GM06990 (cell line): ENCODE measurements around the gene ADGRL2.

ENCODE experiments used
- DNase-seq: peaks from one replicate; pipeline ENCODE4 v3.0.0-alpha.2; 2011; ENCODE audit not compliant: insufficient read length; ENCODE audit errors: extremely low read depth
- H3K27me3 ChIP-seq: replicated peaks from 2 replicates; pipeline ENCODE4 v1.6.0; 2011; ENCODE audit warnings: low read length; ENCODE audit not compliant: control insufficient read depth, insufficient read depth
- H3K36me3 ChIP-seq: 2 replicates; pipeline ENCODE4 v1.5.1; 2011; ENCODE audit warnings: low read length; ENCODE audit not compliant: control insufficient read depth, insufficient read depth
- H3K4me3 ChIP-seq: replicated peaks from 2 replicates; pipeline ENCODE4 v1.5.1; 2011; ENCODE audit warnings: low read depth, mild to moderate bottlenecking, control low read depth, low read length
- TF ChIP-seq, protein P1 (sequence below): IDR thresholded peaks from 2 replicates; pipeline ENCODE4 v1.5.1; 2011; ENCODE audit warnings: low read length, control low read depth, mild to moderate bottlenecking, inconsistent platforms; ENCODE audit not compliant: insufficient read depth, poor library complexity, severe bottlenecking

Gene ADGRL2

DNA sequence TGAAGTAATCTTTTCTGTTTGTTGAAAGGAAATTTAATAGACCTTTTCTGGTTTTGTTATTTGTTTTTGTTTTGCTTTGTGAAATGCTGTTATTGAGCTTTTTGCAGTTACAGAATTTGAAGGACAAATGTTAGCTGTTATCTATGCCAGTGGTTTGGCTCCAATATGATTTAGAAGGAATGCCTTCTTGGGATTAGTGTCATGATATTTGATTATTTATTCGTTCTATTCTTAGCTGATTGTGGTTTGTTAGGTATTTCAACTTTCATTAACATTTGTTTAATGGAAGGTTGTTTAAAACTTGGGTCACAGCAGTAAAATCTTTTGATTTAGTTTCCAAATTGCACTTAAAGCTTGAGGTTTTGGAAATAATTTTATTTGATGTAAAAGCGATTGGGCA lies 33.5 kb downstream of the ADGRL2 start:
- DNase-seq = no peak
- no peaks in the 10 kb centered on the region for H3K36me3 ChIP-seq
- H3K4me3 ChIP-seq = no peak overlapping the region
- H3K27me3 ChIP-seq = no peaks in the 10 kb centered on the region
- TF ChIP-seq, protein P1, sequence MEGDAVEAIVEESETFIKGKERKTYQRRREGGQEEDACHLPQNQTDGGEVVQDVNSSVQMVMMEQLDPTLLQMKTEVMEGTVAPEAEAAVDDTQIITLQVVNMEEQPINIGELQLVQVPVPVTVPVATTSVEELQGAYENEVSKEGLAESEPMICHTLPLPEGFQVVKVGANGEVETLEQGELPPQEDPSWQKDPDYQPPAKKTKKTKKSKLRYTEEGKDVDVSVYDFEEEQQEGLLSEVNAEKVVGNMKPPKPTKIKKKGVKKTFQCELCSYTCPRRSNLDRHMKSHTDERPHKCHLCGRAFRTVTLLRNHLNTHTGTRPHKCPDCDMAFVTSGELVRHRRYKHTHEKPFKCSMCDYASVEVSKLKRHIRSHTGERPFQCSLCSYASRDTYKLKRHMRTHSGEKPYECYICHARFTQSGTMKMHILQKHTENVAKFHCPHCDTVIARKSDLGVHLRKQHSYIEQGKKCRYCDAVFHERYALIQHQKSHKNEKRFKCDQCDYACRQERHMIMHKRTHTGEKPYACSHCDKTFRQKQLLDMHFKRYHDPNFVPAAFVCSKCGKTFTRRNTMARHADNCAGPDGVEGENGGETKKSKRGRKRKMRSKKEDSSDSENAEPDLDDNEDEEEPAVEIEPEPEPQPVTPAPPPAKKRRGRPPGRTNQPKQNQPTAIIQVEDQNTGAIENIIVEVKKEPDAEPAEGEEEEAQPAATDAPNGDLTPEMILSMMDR = no peak

DNA sequence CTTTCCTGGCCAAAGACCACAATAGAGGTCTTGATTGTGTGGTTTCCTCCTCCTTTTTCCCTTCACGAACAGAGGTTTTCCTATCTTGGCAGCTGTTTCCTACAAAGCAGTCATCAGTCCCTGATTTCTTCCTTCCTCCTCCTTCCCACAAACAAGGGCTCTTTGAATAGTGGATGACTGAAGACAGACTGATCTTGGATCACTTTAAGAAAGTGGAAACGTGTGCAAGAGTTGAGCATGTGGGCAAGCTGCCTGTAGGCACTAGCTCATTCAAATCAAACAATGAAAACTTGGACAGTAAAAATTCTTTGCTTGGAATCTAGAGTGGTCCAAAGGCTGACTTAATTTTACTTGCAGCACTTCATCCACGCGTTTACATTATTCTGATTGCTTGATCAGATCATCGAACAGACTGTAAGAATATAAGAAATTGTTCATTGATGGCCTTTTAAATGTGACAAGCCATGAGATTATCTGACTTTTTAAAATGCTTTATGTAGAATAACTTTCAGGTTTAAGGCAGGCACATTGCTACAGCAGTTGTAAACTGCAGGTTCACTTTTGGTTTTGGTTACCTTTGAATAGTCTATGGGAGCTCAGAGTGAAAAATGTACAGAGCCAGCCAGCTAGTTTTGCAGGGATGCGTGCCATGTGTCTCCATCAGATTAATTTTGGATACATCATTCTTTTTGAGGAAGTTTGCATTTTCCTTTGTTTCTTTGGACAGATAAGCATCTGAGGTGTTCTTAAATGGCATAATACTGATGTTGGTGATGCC lies 34.4 kb downstream of the ADGRL2 start:
- TF ChIP-seq, protein P1 = no peak
- H3K27me3 ChIP-seq = no peaks in the 10 kb centered on the region
- no peak for DNase-seq
- H3K36me3 ChIP-seq = no peaks in the 10 kb centered on the region
- no peak overlapping the region for H3K4me3 ChIP-seq

DNA sequence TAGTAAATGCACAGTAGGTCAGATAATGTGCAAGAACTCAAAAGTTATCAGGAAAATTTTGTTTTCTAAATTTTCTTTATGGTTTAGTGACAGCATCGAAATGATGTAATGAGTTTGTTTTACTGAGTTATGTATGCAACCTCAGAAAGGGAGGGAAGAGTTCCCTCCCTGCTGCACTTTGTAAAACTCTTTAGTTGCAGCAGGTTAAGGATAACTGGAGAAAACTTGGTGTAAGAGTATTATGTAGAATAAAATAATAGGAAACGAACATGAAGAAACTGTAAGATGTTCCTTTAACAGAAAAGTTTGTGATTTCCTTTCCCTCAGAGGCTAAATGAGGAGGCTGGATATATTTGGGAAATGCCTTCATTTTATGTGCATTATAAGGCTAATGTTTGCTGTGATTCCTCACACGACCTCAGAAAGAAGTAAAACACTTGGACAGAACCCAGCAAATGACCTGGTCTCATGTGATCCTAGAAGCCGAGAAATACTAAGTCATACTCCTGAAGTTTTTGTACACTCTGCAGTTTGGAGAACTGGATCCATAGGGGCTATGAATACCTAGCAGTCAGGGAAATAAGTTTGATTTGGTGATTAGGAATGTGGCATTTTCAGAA lies 35.4 kb downstream of the ADGRL2 start:
- Histone ChIP-seq H3K4me3 (no peak overlapping the region), H3K36me3 (no peaks in the 10 kb centered on the region), H3K27me3 (no peaks in the 10 kb centered on the region)
- TF ChIP-seq, protein P1 = no peak
- DNase-seq = no peak

DNA sequence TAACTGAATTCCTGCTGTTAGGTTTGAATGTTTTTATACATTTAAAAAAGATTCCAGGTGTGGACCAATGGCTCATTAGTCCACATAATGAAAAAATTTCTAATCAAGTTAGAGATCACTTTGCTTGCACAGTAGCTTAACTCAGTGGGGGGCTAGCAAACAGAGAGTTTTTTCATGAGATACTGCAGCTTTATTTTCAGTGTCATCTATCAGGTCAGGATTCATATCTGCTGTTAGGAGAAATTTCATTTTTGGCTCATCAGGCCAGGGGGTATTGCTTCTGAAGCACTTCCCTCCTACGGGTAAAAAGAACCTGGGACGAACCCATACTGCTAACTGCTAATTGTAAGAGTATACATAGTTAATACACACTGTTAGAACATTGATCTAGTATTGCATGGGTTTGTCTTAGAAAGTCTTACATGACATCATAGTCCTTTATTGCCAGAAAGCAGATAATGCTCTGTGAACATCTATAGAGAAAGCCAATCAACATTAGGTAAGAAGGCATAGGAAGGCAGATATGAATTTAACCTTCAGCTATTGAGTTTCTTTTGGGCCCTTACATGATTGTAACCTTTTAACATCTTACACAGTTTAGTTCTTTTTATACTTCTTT lies 38.0 kb downstream of the ADGRL2 start:
- Histone ChIP-seq H3K36me3 (no peaks in the 10 kb centered on the region), H3K27me3 (no peaks in the 10 kb centered on the region), H3K4me3 (no peak overlapping the region)
- no peak for DNase-seq
- TF ChIP-seq, protein P1 = no peak

DNA sequence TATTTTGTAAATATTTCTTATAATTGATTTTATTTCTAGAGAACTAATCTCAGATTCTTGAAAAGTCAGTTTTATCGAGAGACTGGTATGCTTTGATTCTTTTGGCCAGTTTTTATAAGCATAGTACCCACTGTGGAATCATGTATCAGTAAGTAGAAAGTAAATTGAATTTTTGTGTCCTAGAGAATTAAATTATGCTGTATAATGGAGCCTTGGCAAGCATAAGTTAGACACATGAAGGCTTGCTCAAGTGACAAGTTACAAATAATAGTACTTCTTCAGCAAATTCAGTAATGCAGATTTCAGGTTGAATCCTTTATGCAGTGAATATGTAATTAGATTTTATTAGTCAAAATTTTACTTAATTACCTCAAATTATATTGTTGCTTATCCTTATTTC lies 40.1 kb downstream of the ADGRL2 start:
- H3K27me3 ChIP-seq = no peaks in the 10 kb centered on the region
- DNase-seq = no peak
- H3K36me3 ChIP-seq = no peaks in the 10 kb centered on the region
- TF ChIP-seq, protein P1 = no peak
- no peak overlapping the region for H3K4me3 ChIP-seq
